T-helper 1 cell treated with Interleukin-12 subunit alpha and Interleukin-12 subunit beta and Interleukin-4 antibody, amounts not matched to agents 30 μg/mL and 1 μg/mL, for 36 hours (primary cell): ENCODE measurements around the gene MYL3.
A peak's percentile ranks its signal among the peaks of the same experiment; 100 is the strongest.

ENCODE experiments used
- H3K27ac Mint-ChIP-seq: one replicate; pipeline ENCODE4 v1.8.0; 2021; ENCODE audit warnings: mild to moderate bottlenecking, mixed read lengths
- H3K27me3 Mint-ChIP-seq: one replicate; pipeline ENCODE4 v1.8.0; 2021; ENCODE audit warnings: low read depth, mixed read lengths
- H3K36me3 Mint-ChIP-seq: one replicate; pipeline ENCODE4 v1.8.0; 2021; ENCODE audit warnings: low read depth, mixed read lengths
- H3K4me1 Mint-ChIP-seq: one replicate; pipeline ENCODE4 v1.8.0; 2021; ENCODE audit warnings: low read depth, mixed read lengths
- H3K4me3 Mint-ChIP-seq: one replicate; pipeline ENCODE4 v1.8.0; 2021; ENCODE audit warnings: mild to moderate bottlenecking, moderate library complexity, mixed read lengths
- H3K9me3 Mint-ChIP-seq: one replicate; pipeline ENCODE4 v1.8.0; 2021; ENCODE audit warnings: mixed read lengths

Gene MYL3

GRCh38 chr3:46881596-46882376, 18.5 kb upstream of the MYL3 start:
- peaks cover 3% of the 10 kb centered on the region for H3K4me1 Mint-ChIP-seq
- H3K4me3 Mint-ChIP-seq, result peak overlapping the region; percentile 46
- H3K9me3 Mint-ChIP-seq, result no peaks in the 10 kb centered on the region
- no peaks in the 10 kb centered on the region for H3K36me3 Mint-ChIP-seq
- H3K27ac Mint-ChIP-seq, result no peak overlapping the region
- H3K27me3 Mint-ChIP-seq, result peaks cover 60% of the 10 kb centered on the region

GRCh38 chr3:46880884-46881595, 17.8 kb upstream of the MYL3 start:
- no peaks in the 10 kb centered on the region for H3K36me3 Mint-ChIP-seq
- H3K27me3 Mint-ChIP-seq, result peaks cover 58% of the 10 kb centered on the region
- H3K4me3 Mint-ChIP-seq, result peak overlapping the region; percentile 27
- no peak overlapping the region for H3K27ac Mint-ChIP-seq
- peaks cover 3% of the 10 kb centered on the region for H3K4me1 Mint-ChIP-seq
- no peaks in the 10 kb centered on the region for H3K9me3 Mint-ChIP-seq

GRCh38 chr3:46878781-46879436, 15.7 kb upstream of the MYL3 start:
- H3K4me3 Mint-ChIP-seq, result no peak overlapping the region
- H3K36me3 Mint-ChIP-seq, result no peaks in the 10 kb centered on the region
- H3K27ac Mint-ChIP-seq, result no peak overlapping the region
- H3K9me3 Mint-ChIP-seq, result no peaks in the 10 kb centered on the region
- H3K27me3 Mint-ChIP-seq, result peaks cover 52% of the 10 kb centered on the region
- H3K4me1 Mint-ChIP-seq, result peaks cover 1% of the 10 kb centered on the region

- Mint-ChIP-seq H3K4me3 (no peak within 1 kb of the TSS), H3K27me3 (peaks cover 49% of the 10 kb centered on the region), H3K27ac (no peak within 1 kb of the TSS), H3K9me3 (no peaks in the 10 kb centered on the region), H3K4me1 (peaks cover 1% of the 10 kb centered on the region), H3K36me3 (no peaks in the 10 kb centered on the region)
Observed at GRCh38 chr3:46877406-46878125, 14.3 kb upstream of the MYL3 start, which contains the start of gene PTH1R. TSS of gene PTH1R (plus strand) at chr3:46877721. CDS start at chr3:46883560, 5,839 bp downstream.

- H3K4me1 Mint-ChIP-seq, result peaks cover 1% of the 10 kb centered on the region
- H3K4me3 Mint-ChIP-seq, result no peak overlapping the region
- H3K36me3 Mint-ChIP-seq, result no peaks in the 10 kb centered on the region
- no peaks in the 10 kb centered on the region for H3K9me3 Mint-ChIP-seq
- peaks cover 43% of the 10 kb centered on the region for H3K27me3 Mint-ChIP-seq
- H3K27ac Mint-ChIP-seq, result no peak overlapping the region
Observed at GRCh38 chr3:46876313-46877300, 13.4 kb upstream of the MYL3 start.

- Mint-ChIP-seq H3K27me3 (peaks cover 35% of the 10 kb centered on the region), H3K9me3 (no peaks in the 10 kb centered on the region)
Observed at GRCh38 chr3:46875560-46875959, 12.3 kb upstream of the MYL3 start.

GRCh38 chr3:46874430-46874829, 11.2 kb upstream of the MYL3 start:
- no peaks in the 10 kb centered on the region for H3K9me3 Mint-ChIP-seq
- peaks cover 29% of the 10 kb centered on the region for H3K27me3 Mint-ChIP-seq
- no peak overlapping the region for H3K4me3 Mint-ChIP-seq
- no peaks in the 10 kb centered on the region for H3K36me3 Mint-ChIP-seq
- H3K27ac Mint-ChIP-seq, result no peak overlapping the region
- no peaks in the 10 kb centered on the region for H3K4me1 Mint-ChIP-seq

More at GRCh38 chr3:46875560-46875959, 12.3 kb upstream of the MYL3 start:
- Mint-ChIP-seq H3K4me3 (no peak overlapping the region), H3K36me3 (no peaks in the 10 kb centered on the region), H3K4me1 (peaks cover 1% of the 10 kb centered on the region), H3K27ac (no peak overlapping the region)

GRCh38 chr3:46873521-46873920, 10.3 kb upstream of the MYL3 start:
- Mint-ChIP-seq H3K27me3 (peaks cover 26% of the 10 kb centered on the region), H3K36me3 (no peaks in the 10 kb centered on the region), H3K4me1 (no peaks in the 10 kb centered on the region), H3K4me3 (no peak overlapping the region), H3K27ac (no peak overlapping the region), H3K9me3 (no peaks in the 10 kb centered on the region)

GRCh38 chr3:46871222-46871621, 8.0 kb upstream of the MYL3 start:
- Mint-ChIP-seq H3K9me3 (no peaks in the 10 kb centered on the region), H3K4me3 (no peak overlapping the region), H3K27ac (no peak overlapping the region), H3K4me1 (no peaks in the 10 kb centered on the region), H3K27me3 (peaks cover 26% of the 10 kb centered on the region), H3K36me3 (no peaks in the 10 kb centered on the region)

- peaks cover 26% of the 10 kb centered on the region for H3K27me3 Mint-ChIP-seq
- no peaks in the 10 kb centered on the region for H3K36me3 Mint-ChIP-seq
- H3K27ac Mint-ChIP-seq, result no peak overlapping the region
- no peaks in the 10 kb centered on the region for H3K9me3 Mint-ChIP-seq
- no peaks in the 10 kb centered on the region for H3K4me1 Mint-ChIP-seq
- no peak overlapping the region for H3K4me3 Mint-ChIP-seq
Observed at GRCh38 chr3:46870651-46871050, 7.4 kb upstream of the MYL3 start.

GRCh38 chr3:46869440-46869839, 6.2 kb upstream of the MYL3 start:
- Mint-ChIP-seq H3K4me1 (no peaks in the 10 kb centered on the region), H3K9me3 (no peaks in the 10 kb centered on the region), H3K4me3 (no peak overlapping the region), H3K27ac (no peak overlapping the region), H3K36me3 (no peaks in the 10 kb centered on the region), H3K27me3 (peaks cover 18% of the 10 kb centered on the region)

GRCh38 chr3:46868948-46869347, 5.7 kb upstream of the MYL3 start:
- no peak overlapping the region for H3K27ac Mint-ChIP-seq
- no peak overlapping the region for H3K4me3 Mint-ChIP-seq
- no peaks in the 10 kb centered on the region for H3K9me3 Mint-ChIP-seq
- H3K27me3 Mint-ChIP-seq, result peaks cover 13% of the 10 kb centered on the region
- H3K36me3 Mint-ChIP-seq, result no peaks in the 10 kb centered on the region
- no peaks in the 10 kb centered on the region for H3K4me1 Mint-ChIP-seq

- Mint-ChIP-seq H3K4me1 (no peaks in the 10 kb centered on the region), H3K27ac (no peak overlapping the region), H3K4me3 (no peak overlapping the region), H3K36me3 (no peaks in the 10 kb centered on the region), H3K9me3 (no peaks in the 10 kb centered on the region), H3K27me3 (peaks cover 12% of the 10 kb centered on the region)
Observed at GRCh38 chr3:46868287-46868686, 5.0 kb upstream of the MYL3 start.
